ENCODE measurements around the gene PRAC2. TPM values are rescaled to one million over a fixed set of nuclear protein-coding genes. Genes with fewer than 3 reads are reported as not detected.
A peak's percentile ranks its signal among the peaks of the same experiment; 100 is the strongest.

The PRAC2 gene
- total and polyA plus RNA-seq, 2 of the 13 experiments (the other 11 are each of a cell fraction or from before 2014, with no cell fraction given) = not detected

DNA sequence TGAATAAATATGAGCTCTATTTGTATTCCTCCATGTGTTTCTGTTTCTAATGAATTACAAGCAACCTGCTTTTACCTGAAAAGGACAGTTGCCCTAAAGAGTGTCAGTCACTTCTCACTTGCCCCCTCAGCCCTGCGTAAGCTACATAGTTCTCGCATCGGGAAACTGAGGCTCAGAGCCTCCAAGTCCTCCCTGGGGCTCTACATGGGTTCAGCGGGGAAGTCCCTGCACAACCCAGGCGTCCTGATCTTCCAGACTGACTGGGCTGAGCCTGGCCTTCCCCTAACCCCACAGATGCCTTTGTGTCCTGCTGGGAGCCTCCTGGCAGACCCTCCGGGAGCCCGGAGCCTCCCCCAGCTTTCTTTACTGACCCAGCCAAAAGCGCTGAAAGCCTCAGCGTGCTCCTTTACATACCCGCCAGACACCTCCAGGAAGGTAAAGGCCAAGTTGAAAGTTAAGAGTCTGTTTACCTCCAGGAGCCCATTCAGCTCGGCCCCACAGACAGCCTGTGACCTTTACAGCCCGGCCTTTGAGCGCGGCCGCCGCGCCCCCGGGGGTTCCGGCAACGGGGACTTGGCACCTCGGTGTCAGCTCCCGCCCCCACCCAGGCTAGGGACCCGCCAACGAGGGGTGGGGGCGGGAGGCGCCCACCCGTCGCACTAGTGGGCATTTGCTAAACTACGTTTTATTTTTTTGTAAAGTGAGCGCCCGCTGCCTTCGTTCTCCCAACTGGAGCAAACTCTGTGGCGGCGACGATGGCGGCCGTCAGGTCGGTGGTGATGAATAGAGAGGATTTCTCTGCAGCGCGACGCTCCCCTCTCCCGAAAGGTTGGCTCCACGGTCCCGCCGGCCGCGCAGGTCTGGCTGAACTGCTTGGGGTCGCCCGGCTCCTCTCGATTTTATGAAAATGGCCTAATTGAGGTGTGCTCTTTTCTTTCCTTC is 10.0 kb downstream of the PRAC2 start (continued):
- TF ChIP-seq, protein P1, sequence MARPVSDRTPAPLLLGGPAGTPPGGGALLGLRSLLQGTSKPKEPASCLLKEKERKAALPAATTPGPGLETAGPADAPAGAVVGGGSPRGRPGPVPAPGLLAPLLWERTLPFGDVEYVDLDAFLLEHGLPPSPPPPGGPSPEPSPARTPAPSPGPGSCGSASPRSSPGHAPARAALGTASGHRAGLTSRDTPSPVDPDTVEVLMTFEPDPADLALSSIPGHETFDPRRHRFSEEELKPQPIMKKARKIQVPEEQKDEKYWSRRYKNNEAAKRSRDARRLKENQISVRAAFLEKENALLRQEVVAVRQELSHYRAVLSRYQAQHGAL (CRISPR knock-in tag; IDR thresholded peaks at IDR 0.05; ENCODE audit: not compliant biosample characterization) = no peak
- TF ChIP-seq, protein P2, sequence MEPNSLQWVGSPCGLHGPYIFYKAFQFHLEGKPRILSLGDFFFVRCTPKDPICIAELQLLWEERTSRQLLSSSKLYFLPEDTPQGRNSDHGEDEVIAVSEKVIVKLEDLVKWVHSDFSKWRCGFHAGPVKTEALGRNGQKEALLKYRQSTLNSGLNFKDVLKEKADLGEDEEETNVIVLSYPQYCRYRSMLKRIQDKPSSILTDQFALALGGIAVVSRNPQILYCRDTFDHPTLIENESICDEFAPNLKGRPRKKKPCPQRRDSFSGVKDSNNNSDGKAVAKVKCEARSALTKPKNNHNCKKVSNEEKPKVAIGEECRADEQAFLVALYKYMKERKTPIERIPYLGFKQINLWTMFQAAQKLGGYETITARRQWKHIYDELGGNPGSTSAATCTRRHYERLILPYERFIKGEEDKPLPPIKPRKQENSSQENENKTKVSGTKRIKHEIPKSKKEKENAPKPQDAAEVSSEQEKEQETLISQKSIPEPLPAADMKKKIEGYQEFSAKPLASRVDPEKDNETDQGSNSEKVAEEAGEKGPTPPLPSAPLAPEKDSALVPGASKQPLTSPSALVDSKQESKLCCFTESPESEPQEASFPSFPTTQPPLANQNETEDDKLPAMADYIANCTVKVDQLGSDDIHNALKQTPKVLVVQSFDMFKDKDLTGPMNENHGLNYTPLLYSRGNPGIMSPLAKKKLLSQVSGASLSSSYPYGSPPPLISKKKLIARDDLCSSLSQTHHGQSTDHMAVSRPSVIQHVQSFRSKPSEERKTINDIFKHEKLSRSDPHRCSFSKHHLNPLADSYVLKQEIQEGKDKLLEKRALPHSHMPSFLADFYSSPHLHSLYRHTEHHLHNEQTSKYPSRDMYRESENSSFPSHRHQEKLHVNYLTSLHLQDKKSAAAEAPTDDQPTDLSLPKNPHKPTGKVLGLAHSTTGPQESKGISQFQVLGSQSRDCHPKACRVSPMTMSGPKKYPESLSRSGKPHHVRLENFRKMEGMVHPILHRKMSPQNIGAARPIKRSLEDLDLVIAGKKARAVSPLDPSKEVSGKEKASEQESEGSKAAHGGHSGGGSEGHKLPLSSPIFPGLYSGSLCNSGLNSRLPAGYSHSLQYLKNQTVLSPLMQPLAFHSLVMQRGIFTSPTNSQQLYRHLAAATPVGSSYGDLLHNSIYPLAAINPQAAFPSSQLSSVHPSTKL (CRISPR knock-in tag; IDR thresholded peaks at IDR 0.05) = peak; percentile 37; the same call in 1 of the 2 replicates
- TF ChIP-seq ZNF232 (CRISPR knock-in tag; IDR thresholded peaks at IDR 0.05; ENCODE audit: borderline replicate concordance) = no peak
- TF ChIP-seq, protein P3, sequence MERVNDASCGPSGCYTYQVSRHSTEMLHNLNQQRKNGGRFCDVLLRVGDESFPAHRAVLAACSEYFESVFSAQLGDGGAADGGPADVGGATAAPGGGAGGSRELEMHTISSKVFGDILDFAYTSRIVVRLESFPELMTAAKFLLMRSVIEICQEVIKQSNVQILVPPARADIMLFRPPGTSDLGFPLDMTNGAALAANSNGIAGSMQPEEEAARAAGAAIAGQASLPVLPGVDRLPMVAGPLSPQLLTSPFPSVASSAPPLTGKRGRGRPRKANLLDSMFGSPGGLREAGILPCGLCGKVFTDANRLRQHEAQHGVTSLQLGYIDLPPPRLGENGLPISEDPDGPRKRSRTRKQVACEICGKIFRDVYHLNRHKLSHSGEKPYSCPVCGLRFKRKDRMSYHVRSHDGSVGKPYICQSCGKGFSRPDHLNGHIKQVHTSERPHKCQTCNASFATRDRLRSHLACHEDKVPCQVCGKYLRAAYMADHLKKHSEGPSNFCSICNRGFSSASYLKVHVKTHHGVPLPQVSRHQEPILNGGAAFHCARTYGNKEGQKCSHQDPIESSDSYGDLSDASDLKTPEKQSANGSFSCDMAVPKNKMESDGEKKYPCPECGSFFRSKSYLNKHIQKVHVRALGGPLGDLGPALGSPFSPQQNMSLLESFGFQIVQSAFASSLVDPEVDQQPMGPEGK (CRISPR knock-in tag; IDR thresholded peaks at IDR 0.05) = peak; percentile 65; the same call in 1 of the 2 replicates
- TF ChIP-seq, protein P4, sequence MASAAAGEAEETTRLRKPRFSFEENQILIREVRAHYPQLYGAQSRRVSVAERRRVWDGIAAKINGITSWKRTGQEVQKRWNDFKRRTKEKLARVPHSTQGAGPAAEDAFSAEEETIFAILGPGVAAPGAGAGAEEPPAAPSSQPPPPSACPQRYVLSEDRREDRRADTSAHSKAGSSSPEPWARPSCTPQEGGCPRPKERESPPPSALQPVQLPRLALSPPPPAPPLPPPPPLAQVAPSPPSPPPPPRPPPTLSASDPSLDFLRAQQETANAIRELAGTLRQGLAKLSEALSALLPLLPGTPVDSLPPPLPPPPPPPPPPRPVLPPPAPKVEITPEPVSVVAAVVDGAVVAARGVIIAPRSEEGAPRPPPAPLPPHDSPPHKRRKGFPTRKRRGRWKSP (CRISPR knock-in tag; IDR thresholded peaks at IDR 0.05) = no peak
- no peak for TF ChIP-seq WIZ (CRISPR knock-in tag; IDR thresholded peaks at IDR 0.05)
- TF ChIP-seq, protein P5, sequence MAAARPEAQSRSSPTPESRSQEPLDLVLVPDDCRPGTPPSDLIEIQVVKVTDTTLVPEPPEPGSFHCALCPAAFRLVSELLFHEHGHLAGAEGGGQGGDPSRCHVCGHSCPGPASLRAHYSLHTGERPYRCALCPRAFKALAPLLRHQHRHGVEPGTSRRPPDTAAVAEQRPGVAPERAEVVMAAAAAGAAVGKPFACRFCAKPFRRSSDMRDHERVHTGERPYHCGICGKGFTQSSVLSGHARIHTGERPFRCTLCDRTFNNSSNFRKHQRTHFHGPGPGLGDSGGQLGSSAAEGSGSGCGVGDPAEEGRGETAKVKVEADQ (CRISPR knock-in tag; IDR thresholded peaks at IDR 0.05; ENCODE audit: borderline replicate concordance) = no peak
- TF ChIP-seq, protein P6, sequence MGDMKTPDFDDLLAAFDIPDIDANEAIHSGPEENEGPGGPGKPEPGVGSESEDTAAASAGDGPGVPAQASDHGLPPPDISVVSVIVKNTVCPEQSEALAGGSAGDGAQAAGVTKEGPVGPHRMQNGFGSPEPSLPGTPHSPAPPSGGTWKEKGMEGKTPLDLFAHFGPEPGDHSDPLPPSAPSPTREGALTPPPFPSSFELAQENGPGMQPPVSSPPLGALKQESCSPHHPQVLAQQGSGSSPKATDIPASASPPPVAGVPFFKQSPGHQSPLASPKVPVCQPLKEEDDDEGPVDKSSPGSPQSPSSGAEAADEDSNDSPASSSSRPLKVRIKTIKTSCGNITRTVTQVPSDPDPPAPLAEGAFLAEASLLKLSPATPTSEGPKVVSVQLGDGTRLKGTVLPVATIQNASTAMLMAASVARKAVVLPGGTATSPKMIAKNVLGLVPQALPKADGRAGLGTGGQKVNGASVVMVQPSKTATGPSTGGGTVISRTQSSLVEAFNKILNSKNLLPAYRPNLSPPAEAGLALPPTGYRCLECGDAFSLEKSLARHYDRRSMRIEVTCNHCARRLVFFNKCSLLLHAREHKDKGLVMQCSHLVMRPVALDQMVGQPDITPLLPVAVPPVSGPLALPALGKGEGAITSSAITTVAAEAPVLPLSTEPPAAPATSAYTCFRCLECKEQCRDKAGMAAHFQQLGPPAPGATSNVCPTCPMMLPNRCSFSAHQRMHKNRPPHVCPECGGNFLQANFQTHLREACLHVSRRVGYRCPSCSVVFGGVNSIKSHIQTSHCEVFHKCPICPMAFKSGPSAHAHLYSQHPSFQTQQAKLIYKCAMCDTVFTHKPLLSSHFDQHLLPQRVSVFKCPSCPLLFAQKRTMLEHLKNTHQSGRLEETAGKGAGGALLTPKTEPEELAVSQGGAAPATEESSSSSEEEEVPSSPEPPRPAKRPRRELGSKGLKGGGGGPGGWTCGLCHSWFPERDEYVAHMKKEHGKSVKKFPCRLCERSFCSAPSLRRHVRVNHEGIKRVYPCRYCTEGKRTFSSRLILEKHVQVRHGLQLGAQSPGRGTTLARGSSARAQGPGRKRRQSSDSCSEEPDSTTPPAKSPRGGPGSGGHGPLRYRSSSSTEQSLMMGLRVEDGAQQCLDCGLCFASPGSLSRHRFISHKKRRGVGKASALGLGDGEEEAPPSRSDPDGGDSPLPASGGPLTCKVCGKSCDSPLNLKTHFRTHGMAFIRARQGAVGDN (CRISPR knock-in tag; IDR thresholded peaks at IDR 0.05) = peak; percentile 43
- TF ChIP-seq, protein P7, sequence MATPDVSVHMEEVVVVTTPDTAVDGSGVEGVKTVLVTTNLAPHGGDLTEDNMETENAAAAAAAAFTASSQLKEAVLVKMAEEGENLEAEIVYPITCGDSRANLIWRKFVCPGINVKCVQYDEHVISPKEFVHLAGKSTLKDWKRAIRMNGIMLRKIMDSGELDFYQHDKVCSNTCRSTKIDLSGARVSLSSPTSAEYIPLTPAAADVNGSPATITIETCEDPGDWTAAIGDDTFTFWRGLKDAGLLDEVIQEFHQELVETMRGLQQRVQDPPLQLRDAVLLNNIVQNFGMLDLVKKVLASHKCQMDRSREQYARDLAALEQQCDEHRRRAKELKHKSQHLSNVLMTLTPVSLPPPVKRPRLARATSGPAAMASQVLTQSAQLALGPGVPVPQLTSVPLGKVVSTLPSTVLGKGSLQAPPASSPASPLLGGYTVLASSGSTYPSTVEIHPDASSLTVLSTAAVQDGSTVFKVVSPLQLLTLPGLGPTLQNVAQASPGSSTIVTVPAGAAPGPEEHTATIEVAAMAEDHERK (CRISPR knock-in tag; IDR thresholded peaks at IDR 0.05; ENCODE audit: low read depth) = no peak
- TF ChIP-seq TBX2 (CRISPR knock-in tag; IDR thresholded peaks at IDR 0.05; ENCODE audit: borderline replicate concordance) = peak; percentile 43; the same call in 1 of the 2 replicates

Data from HepG2 (cell line).